ENCODE results near the gene KRTAP10-12.

GRCh38 chr21:44684077-44684476 is 12.9 kb upstream of the KRTAP10-12 start:
- no peak for TF ChIP-seq CTCF (IDR thresholded peaks at IDR 0.05)
- TF ChIP-seq POLR2A (IDR thresholded peaks at IDR 0.05) = no peak

Measured in esophagus squamous epithelium (tissue), 4 donors.